Stimulated activated CD8-positive, alpha-beta memory T cell treated with anti-CD3 and anti-CD28 coated beads, Interleukin-12 subunit alpha, Interleukin-12 subunit beta, amount 100 ng/mL, for 24 hours (primary cell): ENCODE data around the gene AGXT2.

Experiments
- DNase-seq: peaks from one replicate; pipeline ENCODE4 v3.0.0-alpha.2; 2020; ENCODE audit errors: extremely low read depth

The AGXT2 gene

DNA sequence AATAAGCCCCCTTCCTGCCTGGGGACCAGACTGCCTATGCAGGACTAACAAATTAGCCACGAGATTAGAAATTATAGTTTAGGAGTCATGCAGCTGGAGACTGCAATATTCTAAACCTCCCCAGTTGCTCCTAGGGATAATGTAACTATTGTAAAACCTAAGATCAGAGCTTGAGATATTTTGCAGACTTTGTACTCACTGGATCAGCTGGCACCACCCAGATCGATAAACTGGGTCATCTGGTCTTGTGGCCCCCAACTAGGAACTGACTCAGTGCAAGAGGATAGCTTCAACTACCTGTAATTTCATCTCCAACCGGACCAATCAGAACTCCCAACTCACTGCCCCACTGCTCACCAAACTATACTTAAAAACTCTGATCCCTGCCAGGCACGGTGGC is 80.2 kb downstream of the AGXT2 start:
- DNase-seq, result no peak

DNA sequence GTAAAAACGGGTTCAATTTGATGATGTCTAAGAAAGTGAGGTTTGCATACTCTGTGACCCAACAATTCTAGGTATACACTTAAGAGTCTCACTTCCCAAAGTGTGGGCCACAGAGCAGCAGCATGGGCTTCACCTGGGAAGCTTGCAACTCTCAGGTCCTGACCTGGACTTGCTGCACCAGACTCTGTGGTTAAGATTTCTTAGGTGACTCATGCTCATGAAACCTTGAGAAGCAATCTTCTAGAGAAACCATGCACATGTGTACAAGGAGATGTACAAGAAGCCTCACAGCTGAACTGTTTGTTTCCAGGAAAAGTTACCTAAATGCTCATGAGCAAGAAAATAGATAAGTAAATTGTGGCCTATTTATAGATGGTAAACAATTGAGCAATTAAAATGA is 88.4 kb downstream of the AGXT2 start:
- no peak for DNase-seq

DNA sequence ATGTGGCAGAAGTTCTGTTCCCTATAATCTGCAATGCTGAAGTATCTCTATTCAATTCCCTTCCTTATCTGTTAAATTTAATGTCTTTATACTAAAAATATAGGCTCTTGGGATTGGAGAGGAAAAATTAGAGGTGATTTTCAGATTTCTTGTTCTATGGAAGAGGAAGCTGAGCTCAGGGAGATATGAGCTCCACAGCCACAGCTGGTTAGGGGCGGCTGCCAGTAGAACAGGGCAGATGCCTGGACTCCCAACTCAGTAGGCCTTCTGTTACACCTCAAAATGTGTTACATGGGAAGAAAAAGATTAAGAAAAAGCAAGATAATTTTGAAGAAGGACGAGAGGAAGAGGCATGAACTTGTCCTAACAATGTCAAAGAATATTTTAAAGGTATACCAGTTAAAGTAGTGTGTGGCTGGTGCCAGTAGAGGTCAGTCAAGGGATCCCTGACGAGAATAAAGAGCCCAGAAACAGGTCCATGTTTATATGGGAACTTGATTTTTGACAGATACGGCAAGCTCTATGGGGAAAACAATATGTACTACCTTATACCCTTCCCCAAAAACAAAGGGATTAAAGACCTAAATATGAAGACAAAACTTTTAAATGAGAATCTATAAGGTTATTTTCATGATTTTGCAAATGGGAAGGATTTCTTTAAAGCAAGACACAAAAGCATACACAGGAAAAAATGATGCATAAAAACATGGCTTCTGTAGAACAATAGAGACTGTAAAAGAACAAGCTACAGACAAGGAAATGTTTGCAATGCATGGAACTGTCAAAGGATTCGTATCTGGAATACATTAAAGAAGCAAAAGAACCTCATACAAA is 89.7 kb downstream of the AGXT2 start:
- no peak for DNase-seq

DNA sequence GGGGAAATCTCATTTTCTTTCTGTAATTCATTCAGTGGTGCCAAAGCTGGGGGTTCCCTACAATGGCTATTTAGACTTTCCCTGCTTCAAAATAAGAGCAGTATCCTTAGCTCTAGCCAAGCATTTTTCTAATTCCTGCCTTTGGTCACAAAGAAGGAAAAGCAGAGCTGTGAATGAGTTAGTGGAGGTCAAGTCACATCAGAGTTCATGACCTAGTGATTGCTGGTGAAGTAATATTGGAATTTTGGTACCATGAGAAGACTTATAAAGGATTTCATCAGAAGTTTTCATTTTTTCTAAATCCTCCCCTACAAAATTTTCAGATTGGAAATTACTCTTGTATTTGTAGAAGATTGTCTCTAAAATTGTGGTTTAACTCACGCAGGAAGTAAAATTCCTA is 90.4 kb downstream of the AGXT2 start:
- no peak for DNase-seq
